Astrocyte (in vitro differentiated cells and primary cell): Measurements from ENCODE around the gene TNRC18.

Experiments
- CTCF ChIP-seq: IDR thresholded peaks from 2 replicates; pipeline ENCODE4 v1.5.1; 2011; ENCODE audit warnings: low read depth, mild to moderate bottlenecking, inconsistent platforms, low read length, moderate library complexity; ENCODE audit not compliant: insufficient read depth
- EZH2 ChIP-seq: IDR thresholded peaks from 2 replicates; pipeline ENCODE4 v1.6.1; 2012; ENCODE audit warnings: mild to moderate bottlenecking, low read length, inconsistent platforms; ENCODE audit not compliant: insufficient read depth

GRCh38 chr7:5396542-5396941 is 27.1 kb downstream of the TNRC18 start:
- TF ChIP-seq EZH2, result no peak
- TF ChIP-seq CTCF, result no peak
